GM19043 (cell line): ENCODE results near the gene CNNM2.
"Not testable (repeated sequence)": the region's sequence is repeated elsewhere in the genome, so short reads cannot be mapped to it uniquely, and the experiment has no call there.

Experiments used
- ATAC-seq: cut with Tn5 transposase; IDR thresholded peaks from one replicate; pipeline ENCODE4 v1.9.1; 2021; ENCODE audit warnings: low read depth; ENCODE audit not compliant: unreplicated experiment

Gene CNNM2

GRCh38 chr10:103127241-103127640, 209.1 kb downstream of the CNNM2 start:
- no peak for ATAC-seq

DNA sequence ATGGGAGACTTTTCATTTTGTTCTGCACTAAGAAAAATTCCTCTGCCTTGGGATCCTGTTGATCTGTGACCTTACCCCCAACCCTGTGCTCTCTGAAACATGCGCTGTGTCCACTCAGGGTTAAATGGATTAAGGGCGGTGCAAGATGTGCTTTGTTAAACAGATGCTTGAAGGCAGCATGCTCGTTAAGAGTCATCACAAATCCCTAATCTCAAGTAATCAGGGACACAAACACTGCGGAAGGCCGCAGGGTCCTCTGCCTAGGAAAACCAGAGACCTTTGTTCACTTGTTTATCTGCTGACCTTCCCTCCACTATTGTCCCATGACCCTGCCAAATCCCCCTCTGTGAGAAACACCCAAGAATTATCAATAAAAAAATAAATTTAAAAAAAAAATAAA, 212.1 kb downstream of the CNNM2 start:
- not testable (repeated sequence) for ATAC-seq

GRCh38 chr10:103130910-103131309, 212.8 kb downstream of the CNNM2 start:
- no peak for ATAC-seq

GRCh38 chr10:103135168-103135567, 217.1 kb downstream of the CNNM2 start:
- not testable (repeated sequence) for ATAC-seq

- no peak for ATAC-seq
These were observed 221.7 kb downstream of the CNNM2 start for GRCh38 chr10:103139803-103140202.
